Cortex of kidney (tissue), 1 donor: ENCODE results near the gene MTFMT.
"Not testable (repeated sequence)": the region's sequence is repeated elsewhere in the genome, so short reads cannot be mapped to it uniquely, and the experiment has no call there.

Experiments
- DNase-seq: peaks from one replicate; lab custom pipeline; 2025; lab: John Stamatoyannopoulos, UW

The MTFMT gene

DNA sequence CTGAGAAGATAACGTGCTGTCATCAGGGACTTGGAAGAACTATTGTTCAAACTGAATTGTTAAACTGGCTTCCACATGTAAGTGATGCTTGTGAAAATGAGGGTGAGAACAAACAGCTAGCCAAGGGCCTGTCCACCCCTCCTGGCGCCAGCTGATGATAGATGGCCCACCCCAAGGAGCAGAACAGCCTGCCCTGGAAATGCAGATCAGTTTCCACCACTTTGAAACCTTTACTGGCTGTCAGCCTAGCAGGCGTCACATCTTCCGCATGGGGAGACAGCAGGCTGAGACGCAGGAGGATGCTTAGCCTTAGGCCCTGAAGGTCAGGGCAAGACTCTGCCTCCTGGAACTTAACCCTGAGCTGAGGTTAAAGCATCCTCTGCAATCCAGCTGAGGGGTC lies 9.4 kb upstream of the MTFMT start:
- DNase-seq = no peak

DNA sequence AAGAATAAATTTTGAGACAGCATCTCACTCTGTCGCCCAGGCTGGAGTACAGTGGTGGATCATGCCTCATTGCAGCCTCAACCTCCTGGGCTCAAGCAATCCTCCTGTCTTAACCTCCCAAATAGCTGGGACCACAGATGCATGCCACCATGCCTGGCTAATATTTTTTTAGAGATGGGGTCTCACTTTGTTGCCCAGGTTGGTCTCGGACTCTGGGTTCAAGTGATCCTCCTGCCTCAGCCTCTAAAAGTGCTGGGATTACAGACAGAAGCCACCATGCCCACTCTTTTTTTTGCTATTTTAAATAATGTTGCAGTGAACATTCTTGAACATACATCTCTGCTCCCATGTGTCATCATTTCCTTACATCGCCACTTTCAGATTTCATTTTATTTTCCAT lies 9.0 kb upstream of the MTFMT start:
- DNase-seq = no peak

DNA sequence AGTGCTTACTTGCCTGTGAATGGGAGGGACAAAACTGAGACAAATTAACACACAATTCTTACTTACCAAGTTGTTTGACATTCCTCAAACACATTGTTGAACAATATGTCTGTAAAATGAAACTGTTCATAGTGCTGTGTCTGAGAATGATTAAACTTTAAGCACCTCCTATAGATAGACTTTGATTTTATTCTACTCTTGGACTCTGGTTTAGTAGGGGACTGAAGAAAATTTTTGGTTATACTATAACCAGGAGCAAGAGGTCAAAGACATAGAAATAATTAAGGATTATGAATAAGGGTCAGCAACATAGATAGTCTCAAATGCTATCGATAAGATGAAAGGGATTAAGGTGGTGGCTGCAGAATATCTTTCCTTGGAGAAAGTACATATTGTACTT lies 7.9 kb upstream of the MTFMT start:
- no peak for DNase-seq

- no peak for DNase-seq
Measured at GRCh38 chr15:65034719-65035118, 5.3 kb upstream of the MTFMT start.

GRCh38 chr15:65033659-65034269 lies 4.3 kb upstream of the MTFMT start:
- no peak for DNase-seq

GRCh38 chr15:65032801-65033537 lies 3.5 kb upstream of the MTFMT start:
- DNase-seq = no peak

GRCh38 chr15:65029736-65030208 lies 333 bp upstream of the MTFMT start:
- no peak for DNase-seq

DNA sequence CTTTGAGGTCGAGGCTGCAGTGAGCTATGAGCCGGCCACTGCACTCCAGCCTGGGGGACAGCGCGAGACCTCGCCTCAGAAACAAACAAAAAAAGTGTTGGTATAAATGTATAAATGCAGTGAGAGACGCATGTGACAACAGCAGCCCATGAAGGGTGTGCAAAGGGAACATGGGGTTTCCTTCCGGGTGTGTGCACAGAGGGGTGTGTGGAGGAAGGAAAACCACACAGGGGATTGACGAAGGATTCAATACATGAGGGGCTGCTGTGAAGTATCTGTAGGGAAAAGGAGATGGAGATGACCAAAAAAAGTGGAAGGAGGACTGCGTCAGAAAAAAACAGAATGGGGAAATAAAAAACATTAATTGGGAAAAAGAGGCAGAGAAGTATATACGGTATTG lies 1.1 kb downstream of the MTFMT start:
- DNase-seq = no peak

DNA sequence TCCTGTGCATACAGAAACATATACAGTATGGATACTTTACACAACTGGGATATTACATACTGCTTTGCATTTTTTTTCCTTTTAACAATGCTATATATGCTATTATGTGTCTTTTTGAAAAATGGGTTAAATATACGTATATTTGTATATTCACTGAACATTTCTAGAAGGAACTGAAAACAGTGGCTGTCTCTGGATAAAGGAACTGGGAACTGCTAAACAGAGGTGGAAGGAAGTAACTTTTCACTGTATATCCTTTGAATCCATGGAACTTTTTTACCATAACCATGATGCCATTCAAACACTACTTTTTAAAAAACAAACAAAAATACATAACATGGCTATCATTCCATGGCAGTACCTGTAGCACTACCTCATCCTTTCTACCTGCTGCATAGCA lies 1.8 kb downstream of the MTFMT start:
- DNase-seq = no peak

DNA sequence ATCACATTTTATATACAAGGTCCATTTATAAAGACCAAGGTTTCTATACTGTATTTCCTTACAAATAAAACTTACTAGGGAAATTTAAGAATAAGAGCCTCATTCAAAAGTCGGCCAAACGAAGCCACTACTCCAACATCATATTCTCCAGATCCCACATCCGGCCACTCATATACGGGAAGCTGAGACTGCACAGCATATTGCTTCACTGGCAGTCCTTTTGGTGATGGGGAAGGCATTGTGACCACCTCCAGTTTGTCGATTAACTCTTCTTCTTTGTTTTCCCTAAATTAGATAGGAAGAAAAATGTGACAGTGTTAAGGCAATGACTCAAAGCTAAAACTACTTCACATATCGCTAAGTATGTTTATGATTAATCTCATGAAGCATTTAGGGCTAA lies 2.7 kb downstream of the MTFMT start:
- DNase-seq = no peak

DNA sequence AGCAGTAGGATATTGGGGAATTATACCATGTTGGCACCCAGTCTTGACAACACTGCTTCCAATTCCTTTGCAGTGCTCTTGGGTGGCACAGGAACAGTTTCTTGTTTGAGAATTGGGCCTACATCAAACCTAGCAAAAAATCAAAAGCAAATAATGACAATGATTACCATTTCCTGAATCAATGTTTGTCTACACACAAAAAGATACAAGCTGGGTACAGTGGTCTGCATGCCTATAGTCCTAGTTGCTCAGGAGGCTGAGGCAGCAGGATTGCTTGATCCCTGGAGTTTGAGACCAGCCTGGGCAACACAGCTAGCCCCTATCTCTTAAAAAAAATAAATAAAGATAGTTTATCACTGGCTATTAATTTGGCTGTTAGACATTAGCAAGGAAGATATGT lies 8.0 kb downstream of the MTFMT start:
- no peak for DNase-seq

- DNase-seq = no peak
Measured at GRCh38 chr15:65020419-65020818, 9.0 kb downstream of the MTFMT start.

GRCh38 chr15:65011198-65011597 lies 18.2 kb downstream of the MTFMT start:
- not testable (repeated sequence) for DNase-seq

GRCh38 chr15:65008983-65009382 lies 20.5 kb downstream of the MTFMT start:
- DNase-seq = no peak

GRCh38 chr15:65006876-65007275 lies 22.6 kb downstream of the MTFMT start:
- DNase-seq = no peak

GRCh38 chr15:65004993-65005392 lies 24.4 kb downstream of the MTFMT start:
- DNase-seq = no peak

DNA sequence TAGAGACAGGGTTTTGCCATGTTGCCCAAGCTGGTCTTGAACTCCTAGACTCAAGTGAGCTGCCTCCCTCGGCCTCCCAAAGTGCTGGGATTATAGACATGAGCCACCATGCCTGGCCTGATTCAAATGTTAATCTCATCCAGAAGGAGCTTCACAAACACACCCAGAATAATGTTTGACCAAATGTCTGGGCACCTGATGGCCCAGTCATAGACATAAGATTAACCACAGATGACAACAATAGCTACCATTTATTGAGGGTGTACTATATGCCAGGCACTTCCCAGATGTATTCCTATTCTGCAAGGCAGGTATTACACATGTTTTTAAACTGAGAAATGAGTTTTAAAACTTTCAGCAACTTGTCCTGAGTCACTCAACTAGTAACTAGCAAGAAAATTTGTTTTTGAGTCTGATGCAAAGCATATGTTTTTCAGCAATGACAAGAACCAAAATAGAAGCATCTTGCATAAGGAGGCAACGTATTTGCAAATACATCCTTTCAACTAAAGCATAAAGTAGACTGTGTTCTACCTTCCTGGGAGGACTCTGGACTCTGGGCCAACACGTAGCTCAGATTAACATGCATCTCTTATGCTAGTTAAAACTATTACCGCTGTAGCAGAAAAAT lies 31.6 kb downstream of the MTFMT start:
- no peak for DNase-seq

DNA sequence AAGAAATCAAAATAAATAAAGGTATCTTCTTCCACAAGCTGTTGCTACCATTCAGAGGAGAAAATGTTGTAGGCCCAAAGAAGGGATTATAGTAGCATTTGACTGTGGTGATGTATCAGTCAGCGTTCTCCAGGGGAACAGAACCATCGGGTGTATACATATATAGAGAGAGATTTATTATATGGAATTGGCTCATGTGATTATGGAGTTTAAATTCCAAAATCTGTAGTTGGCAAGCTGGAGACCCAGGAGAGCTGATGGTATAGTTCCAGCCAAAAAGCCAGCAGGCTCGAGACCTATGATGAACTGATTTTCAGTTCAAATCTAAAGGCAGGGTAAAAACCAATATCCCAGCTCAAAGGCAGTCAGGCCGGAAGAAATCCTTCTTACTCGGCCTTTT lies 32.4 kb downstream of the MTFMT start:
- DNase-seq = no peak

DNA sequence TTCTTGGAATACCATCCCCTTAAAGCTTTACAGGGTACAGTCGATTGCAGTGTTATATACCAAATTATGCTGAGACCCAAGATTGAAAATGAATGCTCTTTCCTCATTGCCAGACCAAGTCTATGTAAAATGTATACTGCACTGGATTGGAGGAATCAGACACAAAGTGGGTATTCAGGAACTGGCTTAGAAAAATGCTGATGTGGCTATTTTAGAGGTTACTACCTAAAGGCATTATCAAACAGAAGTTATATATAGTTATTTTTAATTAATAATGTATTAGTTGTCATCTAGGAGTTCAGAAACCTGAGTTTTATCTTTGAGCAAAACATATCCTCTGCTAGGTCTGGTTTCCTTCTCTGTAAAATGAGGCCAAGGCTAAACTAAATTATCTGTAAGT lies 36.1 kb downstream of the MTFMT start:
- DNase-seq = no peak

- DNase-seq = no peak
Measured at GRCh38 chr15:64991536-64992135, 37.8 kb downstream of the MTFMT start.

DNA sequence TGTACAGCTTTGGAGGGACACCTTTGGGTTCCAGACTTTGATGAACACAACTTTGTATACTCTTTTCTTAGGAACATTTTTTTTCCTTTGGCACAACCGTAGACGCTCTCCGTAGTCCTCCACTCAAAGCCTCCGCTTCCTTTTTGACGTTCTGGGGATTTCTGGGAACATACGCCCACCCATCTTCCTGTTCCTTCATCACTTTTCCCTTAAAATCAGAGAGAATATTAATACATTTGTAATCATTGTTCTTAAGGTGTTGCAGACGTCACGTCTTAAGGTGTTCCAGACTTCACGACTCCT lies 39.3 kb downstream of the MTFMT start:
- DNase-seq = no peak

GRCh38 chr15:64989416-64990167 lies 39.8 kb downstream of the MTFMT start, which contains the start of gene SPG21:
Gene SPG21, minus strand, starts transcription at chr15:64989914. Its CDS starts 6,345 bp downstream, at chr15:64983569.
- DNase-seq = peak; percentile 57
